Measurements from ENCODE around the gene TDRD7.

The TDRD7 gene

DNA sequence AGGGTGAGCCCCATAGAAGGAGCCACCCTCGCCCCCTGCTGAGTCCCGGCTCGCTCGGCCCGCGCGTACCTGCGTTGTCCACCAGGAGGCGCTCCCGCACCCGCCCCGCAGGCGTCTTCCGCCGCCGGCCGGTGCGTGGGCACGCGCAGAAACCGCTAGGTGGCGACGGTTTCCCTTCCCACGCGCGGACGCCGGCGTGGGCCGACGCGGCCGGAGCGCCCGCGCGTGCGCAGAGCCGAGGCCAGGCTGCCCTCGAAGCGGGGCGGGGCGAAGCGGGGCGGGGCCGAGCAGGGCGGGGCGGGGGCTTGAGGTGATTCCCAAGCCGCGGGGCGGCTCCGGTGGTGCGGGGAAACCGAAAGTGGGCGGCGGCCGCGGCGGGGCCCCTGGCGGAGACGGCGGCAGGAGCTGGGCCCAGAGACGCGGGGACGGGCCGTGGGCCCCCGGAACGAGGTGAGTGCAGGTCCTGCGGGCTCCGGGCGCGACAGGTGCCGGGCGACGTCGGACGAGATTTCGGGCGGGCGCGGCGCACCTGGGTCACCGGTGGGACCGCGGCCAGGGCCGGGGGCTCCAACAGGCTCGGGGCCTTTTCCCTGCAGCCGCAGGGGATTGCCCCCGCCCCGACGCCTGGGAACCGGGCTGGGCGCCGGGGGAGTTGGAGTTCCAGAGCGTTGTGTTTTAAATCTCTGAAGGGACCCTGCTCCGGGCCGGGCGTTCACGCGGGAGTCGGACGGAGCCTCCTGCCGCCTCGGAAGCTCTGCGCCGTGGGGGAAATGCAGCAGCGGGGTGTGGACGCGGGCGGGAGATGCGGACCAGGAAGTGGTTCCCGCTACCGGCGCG is at the start of gene TDRD7:
Gene TDRD7, plus strand, starts transcription at position 308 of the 837 bp plus-strand sequence. CDS start 16,370 bp downstream, outside the sequence.
- DNase-seq = peak; percentile 76

DNA sequence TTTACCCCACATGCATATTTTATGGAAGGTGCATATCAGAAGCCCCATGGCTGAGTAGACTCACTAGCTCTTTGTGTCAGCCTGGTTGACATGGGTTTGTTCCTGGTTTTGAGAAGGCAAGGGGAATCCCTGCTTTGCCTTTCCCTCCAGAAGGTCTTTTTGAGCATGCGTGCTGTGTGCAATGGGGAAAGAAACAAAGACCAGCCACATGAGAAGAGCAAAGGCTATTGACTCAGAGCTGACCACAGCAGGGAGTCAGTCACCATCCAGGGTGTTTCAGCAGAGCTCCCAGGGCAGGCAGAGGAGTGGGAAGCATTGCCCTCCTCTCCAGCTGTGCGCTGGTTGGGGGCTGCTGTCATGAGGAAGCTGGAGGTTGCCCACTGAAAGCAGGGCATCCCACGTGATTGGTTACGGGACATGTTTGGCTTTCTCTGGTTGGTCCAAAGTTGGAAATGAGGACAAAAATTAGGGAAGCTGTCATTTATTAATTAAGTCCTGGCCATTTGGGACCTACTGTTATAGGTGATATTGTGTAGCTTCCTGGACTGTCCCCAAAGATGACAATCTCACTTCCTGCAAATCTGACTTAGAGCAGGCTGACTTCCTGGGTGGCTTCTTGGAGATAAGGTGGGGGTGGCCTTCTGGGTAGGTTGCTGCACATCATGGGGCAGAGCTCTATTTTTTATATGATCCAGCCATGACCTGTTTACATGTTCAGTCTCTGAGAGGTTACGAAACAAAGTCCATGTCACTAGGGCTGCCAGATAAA is 48.9 kb upstream of the TDRD7 start:
- DNase-seq = no peak

GRCh38 chr9:97363661-97364299 is 48.1 kb upstream of the TDRD7 start:
- no peak for DNase-seq

- DNase-seq = no peak
Measured at GRCh38 chr9:97364769-97365490, 47.0 kb upstream of the TDRD7 start.

DNA sequence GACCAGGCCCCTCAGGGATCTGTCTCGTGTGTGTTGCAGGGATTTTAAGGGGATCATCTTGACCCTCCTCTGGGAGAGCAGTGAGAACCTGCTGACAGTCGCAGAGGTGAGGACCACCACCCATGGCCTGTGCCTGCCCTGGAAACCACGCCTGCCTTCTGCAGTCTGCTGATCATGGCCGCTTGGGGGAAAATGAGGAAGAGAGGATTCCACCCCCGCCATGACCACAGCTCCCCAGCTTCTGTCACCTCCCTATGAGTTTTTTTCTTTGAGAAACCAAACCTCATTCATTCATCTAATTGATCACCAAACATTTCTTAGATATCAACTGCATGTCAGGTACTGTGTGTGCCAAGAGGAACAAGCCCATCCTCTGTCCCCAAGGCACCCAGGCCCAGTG is 46.3 kb upstream of the TDRD7 start:
- no peak for DNase-seq

GRCh38 chr9:97366476-97366875 is 45.4 kb upstream of the TDRD7 start:
- DNase-seq = no peak

DNA sequence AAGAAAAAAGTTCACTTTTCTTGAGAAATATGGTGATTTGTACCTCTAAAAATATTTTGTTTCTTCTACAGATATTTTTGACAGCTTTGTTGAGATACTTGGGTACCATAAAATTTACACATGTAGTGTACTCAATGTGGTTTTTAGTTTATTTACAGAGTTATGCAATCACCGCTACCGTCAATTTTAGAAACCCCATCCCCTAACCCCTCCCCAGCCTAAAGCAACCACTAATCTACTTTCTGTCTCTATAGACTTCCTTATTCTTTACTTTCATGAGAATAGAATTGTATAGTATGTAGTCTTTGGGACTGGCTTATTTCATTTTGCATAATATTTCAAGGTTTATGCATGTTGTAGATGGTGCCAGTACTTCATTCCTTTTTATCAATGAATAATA is 45.0 kb upstream of the TDRD7 start:
- no peak for DNase-seq

DNA sequence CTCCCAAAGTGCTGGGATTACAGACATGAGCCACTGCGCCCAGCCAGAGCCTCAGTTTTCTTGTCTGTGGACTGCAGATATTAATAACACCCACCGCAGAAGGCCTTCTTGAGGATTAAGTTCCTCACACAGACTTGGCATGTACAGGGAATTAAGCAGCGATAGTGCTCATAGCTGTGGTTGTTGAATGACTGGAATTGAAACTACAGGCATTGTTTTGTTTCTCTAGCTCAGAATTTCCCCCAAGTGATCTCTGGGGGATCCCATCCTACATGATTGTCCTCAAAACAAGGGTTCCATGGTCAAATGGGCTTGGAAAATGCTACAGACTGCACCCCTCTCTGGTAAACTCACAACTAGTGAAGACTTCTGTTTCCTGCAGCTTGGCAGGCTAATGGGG is 44.2 kb upstream of the TDRD7 start:
- no peak for DNase-seq

DNA sequence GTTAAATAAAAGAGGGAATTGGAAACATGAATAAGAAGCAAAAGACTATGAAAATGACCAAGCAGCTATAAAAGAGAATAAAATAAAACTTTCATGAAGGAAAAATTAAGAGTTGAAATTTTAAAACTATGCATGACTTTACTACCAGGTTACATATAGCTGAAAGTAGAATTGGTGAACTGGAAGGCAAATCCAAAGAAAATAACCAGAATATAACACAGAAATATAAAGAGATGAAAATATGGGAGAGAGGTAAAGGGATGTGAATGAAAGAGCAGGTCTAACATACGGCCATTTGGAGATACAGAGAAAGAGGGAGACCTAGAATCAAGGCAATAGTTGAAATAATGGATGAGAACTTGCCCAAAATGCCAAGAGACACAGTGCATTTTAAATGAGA is 42.9 kb upstream of the TDRD7 start:
- no peak for DNase-seq

- no peak for DNase-seq
Measured at GRCh38 chr9:97372580-97372979, 39.3 kb upstream of the TDRD7 start.

GRCh38 chr9:97373331-97373730 is 38.6 kb upstream of the TDRD7 start:
- no peak for DNase-seq

- DNase-seq = no peak
Measured at GRCh38 chr9:97374811-97375210, 37.1 kb upstream of the TDRD7 start.

GRCh38 chr9:97376902-97377301 is 35.0 kb upstream of the TDRD7 start:
- DNase-seq = no peak

- no peak for DNase-seq
Measured at GRCh38 chr9:97382099-97382718, 29.7 kb upstream of the TDRD7 start.

DNA sequence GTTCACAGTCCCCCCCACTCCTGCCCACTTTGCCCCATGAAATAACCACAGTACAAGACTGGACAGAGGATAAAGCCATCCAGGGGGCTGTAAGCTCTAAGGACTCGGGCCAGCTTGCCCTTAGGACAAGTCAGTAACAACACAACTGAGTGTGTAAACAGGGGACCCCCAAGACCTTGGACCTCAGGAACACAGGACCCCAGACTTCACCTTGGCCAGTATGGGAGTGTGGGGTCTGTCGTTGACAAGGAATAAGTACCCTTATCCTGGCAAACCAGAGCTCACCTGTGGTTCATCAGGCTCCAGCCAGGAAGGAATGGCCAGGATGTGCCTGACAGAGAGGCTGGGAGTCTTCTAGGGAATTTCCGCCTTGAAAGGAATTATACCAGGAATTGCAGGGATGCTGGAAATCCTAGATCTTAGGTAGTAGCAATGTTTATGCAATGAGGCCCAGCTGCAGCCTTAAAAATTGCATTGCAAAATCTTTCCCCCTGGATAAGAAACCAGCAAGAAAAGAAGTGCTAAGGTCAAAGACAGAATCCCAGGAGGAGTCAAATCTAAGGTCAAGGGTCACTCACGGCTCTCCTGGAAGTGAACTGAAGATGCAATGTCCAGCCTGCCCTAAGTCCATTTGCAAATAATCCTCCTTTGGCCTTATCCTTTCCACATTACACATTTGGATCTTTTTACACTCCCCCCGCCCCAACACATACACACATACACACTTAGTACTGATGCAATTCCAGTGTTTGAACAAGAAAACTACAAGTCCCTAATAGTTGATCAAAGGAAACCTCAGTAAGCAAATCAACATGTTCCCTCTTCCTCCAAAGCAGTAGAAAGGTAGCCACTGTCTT is 27.3 kb upstream of the TDRD7 start:
- no peak for DNase-seq

- DNase-seq = no peak
Measured at GRCh38 chr9:97385626-97386264, 26.2 kb upstream of the TDRD7 start.

- no peak for DNase-seq
Measured at GRCh38 chr9:97386265-97386633, 25.6 kb upstream of the TDRD7 start.

DNA sequence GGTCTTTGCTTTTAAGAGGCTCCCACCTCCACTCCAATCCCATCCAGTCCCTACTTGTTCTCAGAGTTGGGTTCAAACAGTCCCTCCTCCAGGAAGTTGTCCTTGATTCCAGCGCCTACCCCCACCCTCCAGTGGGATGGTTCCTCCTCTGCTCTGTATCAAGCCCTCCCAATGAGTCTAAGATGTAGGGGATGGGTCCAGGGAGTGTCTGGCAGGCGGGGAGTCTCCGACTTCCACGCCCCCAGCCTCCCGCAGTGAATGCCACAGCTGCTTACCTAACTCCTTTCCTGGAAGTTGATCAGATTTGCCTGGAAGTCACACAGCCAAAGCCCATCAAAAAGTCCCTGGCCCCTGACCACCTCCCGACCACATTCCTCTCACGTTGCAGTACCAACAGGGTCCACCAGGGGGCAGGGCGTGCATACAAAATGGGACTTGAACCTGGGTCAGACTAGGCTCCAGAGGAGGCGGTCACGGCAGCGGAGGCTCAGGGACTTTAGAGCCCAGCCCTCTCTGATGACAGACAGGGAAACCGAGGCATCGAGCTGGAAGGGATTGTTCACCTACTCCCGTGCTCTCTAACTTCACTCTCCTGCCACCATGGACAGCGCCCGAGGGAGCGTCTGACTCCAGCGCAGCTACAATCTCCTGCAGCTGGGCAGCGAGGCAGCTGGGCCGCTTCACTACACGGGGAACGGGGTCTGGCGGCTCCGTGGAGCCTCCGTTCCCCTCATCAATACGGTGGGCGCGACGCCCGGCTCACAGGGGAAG is 25.0 kb upstream of the TDRD7 start:
- DNase-seq = peak; percentile 33

DNA sequence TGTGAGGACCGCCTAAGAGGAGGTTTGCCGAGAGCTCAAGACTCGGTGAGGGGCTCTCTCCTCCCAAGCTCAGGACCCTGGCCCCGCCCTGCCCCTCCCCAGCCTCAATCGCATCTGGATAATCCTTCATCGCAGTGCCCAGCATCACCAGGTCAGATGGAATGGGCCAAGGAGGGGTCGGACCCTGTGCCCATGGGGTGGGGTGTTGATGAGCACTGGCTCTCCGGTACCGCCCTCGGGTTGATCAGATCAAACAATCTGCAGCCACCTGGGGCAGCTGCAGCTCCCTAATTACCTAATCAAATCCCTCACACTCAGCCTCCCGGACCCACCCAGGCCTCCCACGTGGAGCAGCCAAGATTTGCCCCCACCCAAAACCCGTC is 24.4 kb upstream of the TDRD7 start:
- no peak for DNase-seq

DNA sequence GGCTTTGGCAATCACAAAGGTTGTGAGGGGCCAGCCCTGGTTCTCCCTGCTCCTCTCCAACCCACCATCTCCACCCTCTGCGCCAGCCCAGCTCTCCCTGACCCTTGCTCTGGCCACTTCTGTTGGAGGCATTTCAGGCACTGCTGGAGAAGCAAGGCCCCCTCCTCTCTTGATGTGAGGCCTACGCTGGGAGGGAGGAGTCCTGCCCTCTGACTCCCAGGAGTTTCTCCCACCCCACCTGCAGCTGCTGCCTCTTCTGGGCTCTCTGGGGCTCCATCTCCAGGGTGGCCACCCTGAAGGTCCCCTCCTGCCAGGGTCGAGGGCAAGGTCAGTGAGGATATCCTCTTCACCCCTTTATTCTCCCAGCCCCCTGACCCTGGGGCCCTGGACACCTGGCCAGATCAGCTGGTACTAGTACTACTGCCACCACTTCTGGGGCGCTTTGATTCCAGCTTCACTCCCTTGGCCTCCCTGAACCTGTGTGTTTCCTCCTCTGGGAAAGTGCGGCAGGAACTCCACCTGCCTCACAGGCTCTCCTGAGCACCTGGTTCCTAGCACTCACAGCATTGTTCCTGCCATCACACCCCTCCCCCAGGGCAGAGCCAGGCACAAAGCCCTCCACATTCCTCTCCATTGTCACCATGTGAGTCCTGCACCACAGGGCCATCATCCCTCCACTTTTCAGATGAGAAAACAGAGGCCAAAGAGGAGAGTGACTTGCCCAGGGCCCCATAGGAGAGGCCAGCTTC is 23.8 kb upstream of the TDRD7 start:
- DNase-seq = no peak

Data from NCI-H2171 (cell line).